Measurements from ENCODE around the gene MAPKAPK3.

- no peak for TF ChIP-seq NFIC (IDR thresholded peaks at IDR 0.05)
- TF ChIP-seq EP300 (IDR thresholded peaks at IDR 0.05; ENCODE audit: borderline replicate concordance) = no peak
- no peak for TF ChIP-seq ZBTB7A (IDR thresholded peaks at IDR 0.05; ENCODE audit: low read depth)
- no peak for TF ChIP-seq REST (IDR thresholded peaks at IDR 0.05; ENCODE audit: low read depth)
- TF ChIP-seq TEAD4 (IDR thresholded peaks at IDR 0.05) = no peak
- TF ChIP-seq MAX (IDR thresholded peaks at IDR 0.05) = no peak
- no peak for TF ChIP-seq RAD21 (IDR thresholded peaks at IDR 0.05; ENCODE audit: low read depth)
- TF ChIP-seq CEBPB (IDR thresholded peaks at IDR 0.05) = no peak
- TF ChIP-seq CREB1 (IDR thresholded peaks at IDR 0.05; ENCODE audit: low read depth) = no peak
- TF ChIP-seq YY1 (IDR thresholded peaks at IDR 0.05; ENCODE audit: low read depth) = no peak
- no peak for TF ChIP-seq USF1 (IDR thresholded peaks at IDR 0.05)
- no peak for TF ChIP-seq TCF12 (IDR thresholded peaks at IDR 0.05; ENCODE audit: low read depth)
- TF ChIP-seq EGR1 (IDR thresholded peaks at IDR 0.05) = no peak
- TF ChIP-seq TAF1 (IDR thresholded peaks at IDR 0.05; ENCODE audit: low read depth) = no peak
Measured at GRCh38 chr3:50672656-50673055, 55.7 kb downstream of the MAPKAPK3 start.
